OCI-LY7 (cell line): ENCODE data around the gene RPS24. TPM values are rescaled to one million over a fixed set of nuclear protein-coding genes. Genes with fewer than 3 reads are reported as not detected.

ENCODE experiments used
- BruUV-seq: library from RNA; stranded (reverse); fragments of 400-500 nt; replicated peaks from 2 replicates; lab custom pipeline; 2021; lab: Mats Ljungman, UMichigan
- CTCF ChIA-PET: fragments of 300-600 bp; sonication (Branson Sonifier 250); formaldehyde crosslinking; loops from one replicate; lab custom pipeline; 2022; ENCODE audit warnings: antibody characterized with exemption; ENCODE audit not compliant: unreplicated experiment; lab: Charles Lee
- POLR2A ChIA-PET: fragments of 300-600 bp; sonication (Branson Sonifier 250); formaldehyde crosslinking; loops from one replicate; lab custom pipeline; 2022; ENCODE audit warnings: antibody characterized with exemption; lab: Charles Lee
- DNase-seq: peaks from one replicate; pipeline ENCODE4 v3.0.0-alpha.2; 2015; ENCODE audit warnings: low spot score
- H2AFZ ChIP-seq: fragments of 200-600 bp; sonication (generic), shearing (Covaris generic); 2 replicates; pipeline ENCODE4 v1.6.1; 2014; ENCODE audit warnings: mild to moderate bottlenecking, antibody characterized with exemption, low read length, moderate library complexity
- H3K27ac ChIP-seq: fragments of 200-600 bp; sonication (generic); 2 replicates; pipeline ENCODE4 v1.5.1; 2014; ENCODE audit warnings: mixed run types, low read depth, mild to moderate bottlenecking, moderate library complexity, low read length, inconsistent platforms; ENCODE audit not compliant: poor library complexity, severe bottlenecking
- H3K36me3 ChIP-seq: fragments of 200-600 bp; sonication (generic); 2 replicates; pipeline ENCODE4 v1.6.1; 2014; ENCODE audit warnings: mild to moderate bottlenecking, antibody characterized with exemption, low read length, moderate library complexity, mixed read lengths; ENCODE audit not compliant: insufficient read depth
- H3K4me1 ChIP-seq: fragments of 200-600 bp; sonication (generic); 2 replicates; pipeline ENCODE4 v1.5.1; 2014; ENCODE audit warnings: mild to moderate bottlenecking, low read length; ENCODE audit not compliant: insufficient read depth, poor library complexity, severe bottlenecking
- H3K4me2 ChIP-seq: fragments of 200-600 bp; sonication (generic); 2 replicates; pipeline ENCODE4 v1.6.1; 2014; ENCODE audit warnings: mild to moderate bottlenecking, low read length
- H3K4me3 ChIP-seq: fragments of 200-600 bp; sonication (generic); 2 replicates; pipeline ENCODE4 v1.5.1; 2014; ENCODE audit warnings: mild to moderate bottlenecking, low read depth, low read length; ENCODE audit not compliant: poor library complexity, severe bottlenecking
- H3K79me2 ChIP-seq: fragments of 200-600 bp; sonication (generic); 2 replicates; pipeline ENCODE4 v1.6.1; 2016; ENCODE audit warnings: low read depth, mild to moderate bottlenecking, low read length, moderate library complexity, mixed read lengths; ENCODE audit not compliant: insufficient read depth
- H3K9me2 ChIP-seq: fragments of 200-600 bp; sonication (generic); 2 replicates; pipeline ENCODE4 v1.6.1; 2016; ENCODE audit warnings: mild to moderate bottlenecking, low read length, mixed read lengths; ENCODE audit not compliant: insufficient read depth
- H3K9me3 ChIP-seq: fragments of 200-600 bp; sonication (generic); 2 replicates; pipeline ENCODE4 v1.6.1; 2014; ENCODE audit warnings: mild to moderate bottlenecking, mixed run types, low read length, mixed read lengths
- H4K20me1 ChIP-seq: fragments of 200-600 bp; sonication (generic); 2 replicates; pipeline ENCODE4 v1.6.1; 2014; ENCODE audit warnings: mild to moderate bottlenecking, antibody characterized with exemption, low read length, moderate library complexity, mixed read lengths; ENCODE audit not compliant: insufficient read depth
- CTCF ChIP-seq: fragments of 200-600 bp; sonication (generic); conservative IDR thresholded peaks from 2 replicates; pipeline ENCODE4 v1.5.1; 2014; ENCODE audit warnings: mild to moderate bottlenecking, antibody characterized with exemption, low read length, moderate library complexity, mixed read lengths
- EZH2phosphoT487 ChIP-seq: fragments of 200-600 bp; sonication (generic); IDR thresholded peaks from 2 replicates; pipeline ENCODE4 v1.6.1; 2018; ENCODE audit warnings: low read depth, borderline replicate concordance, mild to moderate bottlenecking, mixed run types, antibody characterized with exemption, low read length, moderate library complexity, mixed read lengths
- intact Hi-C: fragments of 100-400 bp; cut with micrococcal nuclease; formaldehyde crosslinking; loops from one replicate; pipeline ENCODE4 v1.10.0; 2022; ENCODE audit not compliant: unreplicated experiment
- total RNA-seq, 2 experiments: library from RNA; depleted of rRNA in 1 of 2; stranded (reverse); fragments of >200 nt in 1 of 2; shearing (Covaris generic) in 1 of 2; gene quantifications; 2 replicates each; pipeline ENCODE4 v1.2.3, GENCODE V29; 2014 to 2022

Gene RPS24
- total RNA-seq, 2 experiments from 2014 or later, result 2,059 to 3,395 TPM

- Histone ChIP-seq H3K79me2 (no peaks in the 10 kb centered on the region), H3K9me3 (no peaks in the 10 kb centered on the region), H4K20me1 (no peaks in the 10 kb centered on the region), H3K9me2 (no peaks in the 10 kb centered on the region), H2AFZ (no peak overlapping the region), H3K4me1 (no peaks in the 10 kb centered on the region), H3K4me3 (no peak overlapping the region), H3K4me2 (no peak overlapping the region), H3K27ac (no peak overlapping the region), H3K36me3 (peaks cover 90% of the 10 kb centered on the region)
- BruUV-seq, result no TSS peak
- POLR2A ChIA-PET, result interaction anchor here (0.6 kb wide), 1 partner anchor 32 kb away, joined by 3 read pairs; no protein-coding TSS in a partner anchor
- CTCF ChIA-PET, result no interaction called here
- intact Hi-C loops, result no loop called here
- TF ChIP-seq EZH2phosphoT487, result no peak
- TF ChIP-seq CTCF, result no peak
- DNase-seq, result no peak
These were observed 29.2 kb upstream of the RPS24 start for GRCh38 chr10:78004215-78005026.

DNA sequence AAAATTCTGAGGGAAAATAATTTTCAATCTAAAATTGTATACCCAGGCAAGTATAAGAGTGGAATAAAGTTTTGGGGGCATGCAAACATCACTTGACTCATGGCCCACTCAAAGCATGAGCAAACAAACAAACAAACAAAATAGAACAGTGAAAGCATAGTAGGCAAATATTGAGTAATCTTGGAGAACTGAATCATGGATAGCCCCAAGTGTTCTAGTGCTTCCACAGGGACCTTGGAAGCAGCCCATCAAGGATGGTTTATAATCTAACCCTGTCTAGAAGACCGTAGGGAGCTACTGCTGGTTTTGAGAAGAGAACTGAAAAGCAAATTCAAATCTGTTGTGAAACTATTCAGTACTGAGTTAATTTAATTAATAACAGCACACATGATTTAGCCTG lies 26.5 kb upstream of the RPS24 start:
- intact Hi-C loops, result no loop called here
- no TSS peak for BruUV-seq
- Histone ChIP-seq H3K27ac (no peak overlapping the region), H3K79me2 (no peaks in the 10 kb centered on the region), H3K36me3 (peaks cover 90% of the 10 kb centered on the region), H3K4me3 (no peak overlapping the region), H3K4me1 (no peaks in the 10 kb centered on the region), H3K9me2 (no peaks in the 10 kb centered on the region), H4K20me1 (no peaks in the 10 kb centered on the region), H3K4me2 (no peak overlapping the region), H2AFZ (no peak overlapping the region), H3K9me3 (no peaks in the 10 kb centered on the region)
- ChIA-PET CTCF (no interaction called here), POLR2A (no interaction called here)
- no peak for TF ChIP-seq EZH2phosphoT487
- DNase-seq, result no peak

DNA sequence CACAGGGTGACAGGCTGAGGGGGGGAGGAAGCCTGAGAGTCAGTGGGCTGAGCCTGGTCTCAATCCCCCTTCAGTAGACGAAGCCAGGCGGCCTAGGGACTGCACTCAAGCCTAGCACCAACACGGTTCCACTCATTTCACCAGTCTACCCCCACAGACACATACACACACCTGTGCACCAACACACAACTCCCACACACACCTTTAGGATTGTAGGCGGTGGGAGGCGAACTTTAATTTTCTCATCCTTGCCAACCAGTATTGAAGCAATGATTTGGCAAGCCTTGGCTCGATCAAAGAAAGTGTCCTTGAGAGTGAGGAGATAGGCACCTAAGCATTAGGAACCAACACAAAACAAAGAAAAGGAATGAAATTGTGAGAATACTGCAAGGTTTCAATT lies 24.0 kb upstream of the RPS24 start:
- intact Hi-C loops, result no loop called here
- no peaks in the 10 kb centered on the region for H4K20me1 ChIP-seq
- no peaks in the 10 kb centered on the region for H3K9me2 ChIP-seq
- no TSS peak for BruUV-seq
- no peak for TF ChIP-seq EZH2phosphoT487
- no peak for TF ChIP-seq CTCF
- H3K36me3 ChIP-seq, result peaks cover 90% of the 10 kb centered on the region
- H3K79me2 ChIP-seq, result no peaks in the 10 kb centered on the region
- ChIA-PET POLR2A (interaction anchor here (0.6 kb wide), 3 partner anchors 68 to 951 kb away, joined by 3 to 5 read pairs (median 3); no protein-coding TSS in a partner anchor), CTCF (no interaction called here)
- H3K4me2 ChIP-seq, result no peak overlapping the region
- no peak overlapping the region for H3K27ac ChIP-seq
- no peak for DNase-seq
- no peaks in the 10 kb centered on the region for H3K9me3 ChIP-seq
- H2AFZ ChIP-seq, result no peak overlapping the region
- H3K4me3 ChIP-seq, result no peak overlapping the region
- no peaks in the 10 kb centered on the region for H3K4me1 ChIP-seq
